A673 (cell line): ENCODE data around the gene FAM50A.

ENCODE experiments used
- EZH2 ChIP-seq: fragments of 200-600 bp; sonication (generic); IDR thresholded peaks from 2 replicates; pipeline ENCODE4 v1.6.1; 2017; ENCODE audit warnings: borderline replicate concordance, low read depth, mild to moderate bottlenecking, mixed read lengths, antibody characterized with exemption, low read length; ENCODE audit not compliant: poor library complexity, severe bottlenecking
- TF ChIP-seq, protein P1 (sequence below): fragments of 300-800, 200-600 bp; sonication (generic); conservative IDR thresholded peaks from 2 replicates; pipeline ENCODE4 v1.5.1; 2017; ENCODE audit warnings: low read depth, mild to moderate bottlenecking, antibody characterized with exemption, low read length, moderate library complexity, mixed read lengths

GRCh38 chrX:154458116-154458953, 14.4 kb downstream of the FAM50A start, which contains the start of gene PLXNA3:
- TF ChIP-seq EZH2, result no peak
- TF ChIP-seq, protein P1, sequence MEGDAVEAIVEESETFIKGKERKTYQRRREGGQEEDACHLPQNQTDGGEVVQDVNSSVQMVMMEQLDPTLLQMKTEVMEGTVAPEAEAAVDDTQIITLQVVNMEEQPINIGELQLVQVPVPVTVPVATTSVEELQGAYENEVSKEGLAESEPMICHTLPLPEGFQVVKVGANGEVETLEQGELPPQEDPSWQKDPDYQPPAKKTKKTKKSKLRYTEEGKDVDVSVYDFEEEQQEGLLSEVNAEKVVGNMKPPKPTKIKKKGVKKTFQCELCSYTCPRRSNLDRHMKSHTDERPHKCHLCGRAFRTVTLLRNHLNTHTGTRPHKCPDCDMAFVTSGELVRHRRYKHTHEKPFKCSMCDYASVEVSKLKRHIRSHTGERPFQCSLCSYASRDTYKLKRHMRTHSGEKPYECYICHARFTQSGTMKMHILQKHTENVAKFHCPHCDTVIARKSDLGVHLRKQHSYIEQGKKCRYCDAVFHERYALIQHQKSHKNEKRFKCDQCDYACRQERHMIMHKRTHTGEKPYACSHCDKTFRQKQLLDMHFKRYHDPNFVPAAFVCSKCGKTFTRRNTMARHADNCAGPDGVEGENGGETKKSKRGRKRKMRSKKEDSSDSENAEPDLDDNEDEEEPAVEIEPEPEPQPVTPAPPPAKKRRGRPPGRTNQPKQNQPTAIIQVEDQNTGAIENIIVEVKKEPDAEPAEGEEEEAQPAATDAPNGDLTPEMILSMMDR, result no peak
